Endothelial cell of umbilical vein (primary cell): ENCODE results near the gene EEF1AKMT1.

ENCODE experiments used
- EZH2 ChIP-seq: IDR thresholded peaks from 2 replicates; pipeline ENCODE4 v1.6.1; 2012; ENCODE audit warnings: borderline replicate concordance, low read depth, mild to moderate bottlenecking, moderate library complexity, low read length, inconsistent platforms; ENCODE audit not compliant: severe bottlenecking
- POLR2A ChIP-seq: IDR thresholded peaks from 2 replicates; pipeline ENCODE4 v1.6.1; 2012; ENCODE audit warnings: low read depth, mild to moderate bottlenecking, control low read depth, low read length
- POLR2AphosphoS5 ChIP-seq: IDR thresholded peaks from 2 replicates; pipeline ENCODE4 v1.6.1; 2012; ENCODE audit warnings: low read depth, mild to moderate bottlenecking, control low read depth, low read length, moderate library complexity; ENCODE audit not compliant: insufficient read depth
- TF ChIP-seq, protein P1 (sequence below), 2 donors: IDR thresholded peaks; 1 replicate in 1 of 2; 2 replicates in 1 of 2; pipeline ENCODE4 v1.5.1; 2011; ENCODE audit warnings: low read length in 2 of 2, mild to moderate bottlenecking in 2 of 2, moderate library complexity in 2 of 2, control low read depth in 1 of 2, inconsistent platforms in 1 of 2, low read depth in 1 of 2; ENCODE audit not compliant: insufficient read depth in 1 of 2; ENCODE audit errors: extremely low read depth in 1 of 2

GRCh38 chr13:20709369-20709768, 64.4 kb downstream of the EEF1AKMT1 start:
- TF ChIP-seq, protein P1, sequence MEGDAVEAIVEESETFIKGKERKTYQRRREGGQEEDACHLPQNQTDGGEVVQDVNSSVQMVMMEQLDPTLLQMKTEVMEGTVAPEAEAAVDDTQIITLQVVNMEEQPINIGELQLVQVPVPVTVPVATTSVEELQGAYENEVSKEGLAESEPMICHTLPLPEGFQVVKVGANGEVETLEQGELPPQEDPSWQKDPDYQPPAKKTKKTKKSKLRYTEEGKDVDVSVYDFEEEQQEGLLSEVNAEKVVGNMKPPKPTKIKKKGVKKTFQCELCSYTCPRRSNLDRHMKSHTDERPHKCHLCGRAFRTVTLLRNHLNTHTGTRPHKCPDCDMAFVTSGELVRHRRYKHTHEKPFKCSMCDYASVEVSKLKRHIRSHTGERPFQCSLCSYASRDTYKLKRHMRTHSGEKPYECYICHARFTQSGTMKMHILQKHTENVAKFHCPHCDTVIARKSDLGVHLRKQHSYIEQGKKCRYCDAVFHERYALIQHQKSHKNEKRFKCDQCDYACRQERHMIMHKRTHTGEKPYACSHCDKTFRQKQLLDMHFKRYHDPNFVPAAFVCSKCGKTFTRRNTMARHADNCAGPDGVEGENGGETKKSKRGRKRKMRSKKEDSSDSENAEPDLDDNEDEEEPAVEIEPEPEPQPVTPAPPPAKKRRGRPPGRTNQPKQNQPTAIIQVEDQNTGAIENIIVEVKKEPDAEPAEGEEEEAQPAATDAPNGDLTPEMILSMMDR (IDR thresholded peaks at IDR 0.05; ENCODE audit: extremely low read depth in 1 of 2, insufficient read depth in 1 of 2, low read depth in 1 of 2, low read length in 2 of 2), result no peak
- TF ChIP-seq POLR2AphosphoS5, result no peak
- no peak for TF ChIP-seq POLR2A
- no peak for TF ChIP-seq EZH2
